Fibroblast of the aortic adventitia (primary cell): ENCODE results near the gene MTURN. TPM values are rescaled to one million over a fixed set of nuclear protein-coding genes. Genes with fewer than 3 reads are reported as not detected.

Experiments
- DNase-seq: peaks from one replicate; pipeline ENCODE4 v3.0.0-alpha.2; 2010; ENCODE audit warnings: low read depth
- H3K4me3 ChIP-seq: 2 replicates; pipeline ENCODE4 v1.5.1; 2011; ENCODE audit warnings: low read depth, mild to moderate bottlenecking, control low read depth, low read length, moderate library complexity
- CTCF ChIP-seq: IDR thresholded peaks from 2 replicates; pipeline ENCODE4 v1.5.1; 2011; ENCODE audit warnings: mild to moderate bottlenecking, low read length, control low read depth, inconsistent platforms; ENCODE audit not compliant: insufficient read depth
- total RNA-seq: library from RNA; depleted of rRNA; stranded (reverse); fragments of >200 nt; gene quantifications from 2 replicates; pipeline ENCODE4 v1.2.3, GENCODE V29; 2012; ENCODE audit warnings: low replicate concordance

MTURN gene
- total RNA-seq, 1 donor = 29.8 TPM

- no peak for TF ChIP-seq CTCF
- DNase-seq = peak; percentile 60
- H3K4me3 ChIP-seq = no peak overlapping the region
These were observed 9.0 kb downstream of the MTURN start for GRCh38 chr7:30143748-30144251.

GRCh38 chr7:30144657-30145306 lies 10.0 kb downstream of the MTURN start:
- TF ChIP-seq CTCF = no peak

GRCh38 chr7:30145426-30145970 lies 10.7 kb downstream of the MTURN start:
- no peak overlapping the region for H3K4me3 ChIP-seq
- DNase-seq = no peak
- TF ChIP-seq CTCF = no peak

More at GRCh38 chr7:30144657-30145306, 10.0 kb downstream of the MTURN start:
- no peak for DNase-seq
- H3K4me3 ChIP-seq = no peak overlapping the region

GRCh38 chr7:30146127-30146612 lies 11.4 kb downstream of the MTURN start:
- no peak for DNase-seq
- H3K4me3 ChIP-seq = no peak overlapping the region
- TF ChIP-seq CTCF = no peak

GRCh38 chr7:30147223-30147622 lies 12.4 kb downstream of the MTURN start:
- no peak for DNase-seq
- H3K4me3 ChIP-seq = no peak overlapping the region
- no peak for TF ChIP-seq CTCF

DNA sequence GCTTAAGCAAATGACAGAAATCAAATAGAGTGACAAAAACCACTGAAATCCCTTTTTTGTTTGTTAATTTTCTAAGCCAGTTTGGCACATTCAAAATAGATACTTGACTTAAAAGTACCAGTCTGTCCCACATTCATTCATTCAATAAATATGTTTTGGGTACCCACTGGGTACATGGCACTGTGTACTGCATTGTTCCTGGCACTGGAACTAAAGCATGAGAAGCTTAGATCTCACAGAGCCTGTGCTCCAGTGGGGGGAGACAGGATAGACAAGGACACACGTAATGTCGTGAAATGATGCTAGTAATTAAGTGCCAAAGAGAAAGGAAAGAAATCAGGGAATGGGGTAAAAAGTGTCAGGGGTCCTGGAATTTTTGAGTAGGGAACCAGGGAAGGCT lies 13.0 kb downstream of the MTURN start:
- DNase-seq = no peak
- H3K4me3 ChIP-seq = no peak overlapping the region
- no peak for TF ChIP-seq CTCF
